H1 (cell line): ENCODE measurements around the gene GALR2. TPM values are rescaled to one million over a fixed set of nuclear protein-coding genes. Genes with fewer than 3 reads are reported as not detected.

ENCODE experiments used
- CTCF ChIA-PET: fragments of 300-600 bp; sonication (Branson Sonifier 250); formaldehyde crosslinking; loops from one replicate; lab custom pipeline; 2021; ENCODE audit not compliant: partially characterized antibody; lab: Charles Lee
- POLR2A ChIA-PET: fragments of 300-600 bp; sonication (Branson Sonifier 250); formaldehyde crosslinking; loops from one replicate; lab custom pipeline; 2021; ENCODE audit warnings: inconsistent platforms; ENCODE audit not compliant: partially characterized antibody; lab: Charles Lee
- DNase-seq, 2 experiments: peaks; one replicate each; pipeline versions ENCODE4 v3.0.0 to v3.0.0-alpha.2; 2010 to 2022; ENCODE audit warnings: low spot score in 2 of 2, low read depth in 1 of 2, mixed read lengths in 1 of 2
- FAIRE-seq: peaks from 2 replicates; lab custom pipeline; 2011; peaks lifted over from hg19 to GRCh38; lab: Jason Lieb, UNC
- H2AFZ ChIP-seq: 2 replicates; pipeline ENCODE4 v1.8.1; 2012; ENCODE audit warnings: low read length, inconsistent platforms
- H2AK5ac ChIP-seq: 2 replicates; pipeline ENCODE4 v1.6.1; 2013; ENCODE audit warnings: low read depth, low read length
- H2BK120ac ChIP-seq: replicated peaks from 2 replicates; pipeline ENCODE3; 2013; ENCODE audit warnings: low read depth, low read length, inconsistent platforms
- H2BK12ac ChIP-seq: 2 replicates; pipeline ENCODE4 v1.6.1; 2013; ENCODE audit warnings: low read depth, low read length
- H2BK15ac ChIP-seq: 2 replicates; pipeline ENCODE4 v1.6.1; 2013; ENCODE audit warnings: low read length
- H2BK20ac ChIP-seq: 2 replicates; pipeline ENCODE4 v1.6.1; 2013; ENCODE audit warnings: low read length
- H2BK5ac ChIP-seq: 2 replicates; pipeline ENCODE4 v1.6.1; 2013; ENCODE audit warnings: low read depth, low read length
- H3K14ac ChIP-seq: 2 replicates; pipeline ENCODE4 v1.6.1; 2013; ENCODE audit warnings: inconsistent platforms; ENCODE audit not compliant: insufficient read length
- H3K18ac ChIP-seq: 2 replicates; pipeline ENCODE4 v1.6.1; 2013; ENCODE audit warnings: low read length; ENCODE audit errors: extremely low read depth
- H3K23ac ChIP-seq: 2 replicates; pipeline ENCODE4 v1.6.1; 2013; ENCODE audit warnings: inconsistent platforms; ENCODE audit not compliant: insufficient read length
- H3K23me2 ChIP-seq: 2 replicates; pipeline ENCODE4 v1.6.1; 2013; ENCODE audit warnings: low read depth, low read length
- H3K27ac ChIP-seq: 2 replicates; pipeline ENCODE4 v1.6.1; 2011; ENCODE audit warnings: low read depth, low read length, inconsistent platforms
- H3K27me3 ChIP-seq, 4 experiments: replicated peaks in 1 of 4; 1 replicate in 1 of 4; 2 replicates in 3 of 4; pipeline versions ENCODE4 v1.6.1 to v1.8.1; 2011 to 2013; ENCODE audit warnings: low read length in 3 of 4, mild to moderate bottlenecking in 3 of 4, inconsistent platforms in 2 of 4, mixed read lengths in 2 of 4, moderate library complexity in 1 of 4; ENCODE audit not compliant: control insufficient read depth in 3 of 4, insufficient read depth in 3 of 4; ENCODE audit errors: extremely low read depth in 1 of 4
- H3K36me3 ChIP-seq, 4 experiments: 2 replicates each; pipeline versions ENCODE4 v1.6.1 to v1.8.1; 2011 to 2013; ENCODE audit warnings: mild to moderate bottlenecking in 4 of 4, low read length in 3 of 4, moderate library complexity in 2 of 4, control low read depth in 1 of 4, inconsistent platforms in 1 of 4; ENCODE audit not compliant: insufficient read depth in 4 of 4, control insufficient read depth in 2 of 4
- H3K4ac ChIP-seq: replicated peaks from 2 replicates; pipeline ENCODE3; 2013; ENCODE audit warnings: low read length, low read depth, mixed read lengths, inconsistent platforms; ENCODE audit not compliant: insufficient read length
- H3K4me1 ChIP-seq, 4 experiments: replicated peaks in 1 of 4; 1 replicate in 1 of 4; 2 replicates in 3 of 4; pipeline versions ENCODE4 v1.6.1 to v1.8.1; 2011 to 2013; ENCODE audit warnings: low read length in 3 of 4, inconsistent platforms in 2 of 4, mixed read lengths in 1 of 4; ENCODE audit not compliant: insufficient read depth in 4 of 4, control insufficient read depth in 3 of 4
- H3K4me2 ChIP-seq, 2 experiments: 2 replicates each; pipeline versions ENCODE4 v1.6.1 to v1.8.1; 2011 to 2013; ENCODE audit warnings: low read depth in 2 of 2, low read length in 2 of 2, control low read depth in 1 of 2, inconsistent platforms in 1 of 2, mild to moderate bottlenecking in 1 of 2; ENCODE audit not compliant: insufficient read depth in 1 of 2
- H3K4me3 ChIP-seq, 4 experiments: fragments of 200-600, 300-600 bp in 1 of 4; sonication (generic), shearing (Covaris generic), sonication (Bioruptor Twin) in 1 of 4; 2 replicates each; pipeline versions ENCODE4 v1.5.1 to v1.8.1; 2011 to 2016; ENCODE audit warnings: low read length in 4 of 4, low read depth in 3 of 4, control low read depth in 2 of 4, inconsistent platforms in 2 of 4, mild to moderate bottlenecking in 2 of 4, mixed read lengths in 1 of 4, moderate library complexity in 1 of 4; ENCODE audit not compliant: insufficient read depth in 2 of 4; ENCODE audit errors: extremely low read depth in 1 of 4
- H3K56ac ChIP-seq: replicated peaks from 2 replicates; pipeline ENCODE3; 2013; ENCODE audit warnings: low read depth, mild to moderate bottlenecking, mixed read lengths, low read length, inconsistent platforms; ENCODE audit not compliant: insufficient read length
- H3K79me1 ChIP-seq: 2 replicates; pipeline ENCODE4 v1.6.1; 2013; ENCODE audit warnings: low read depth, low read length, control low read depth
- H3K79me2 ChIP-seq, 2 experiments: 2 replicates each; pipeline versions ENCODE4 v1.6.1 to v1.8.1; 2012 to 2013; ENCODE audit warnings: low read length in 2 of 2, mild to moderate bottlenecking in 2 of 2, inconsistent platforms in 1 of 2; ENCODE audit not compliant: insufficient read depth in 2 of 2, control insufficient read depth in 1 of 2
- H3K9ac ChIP-seq, 4 experiments: replicated peaks in 1 of 4; 1 replicate in 1 of 4; 2 replicates in 3 of 4; pipeline versions ENCODE4 v1.6.1 to v1.8.1; 2011 to 2013; ENCODE audit warnings: low read depth in 3 of 4, low read length in 3 of 4, control low read depth in 2 of 4, mild to moderate bottlenecking in 2 of 4, moderate library complexity in 2 of 4, inconsistent platforms in 1 of 4; ENCODE audit errors: extremely low read depth in 1 of 4
- H3K9me3 ChIP-seq, 2 experiments: 2 replicates each; pipeline versions ENCODE4 v1.6.1 to v1.8.1; 2012 to 2013; ENCODE audit warnings: mild to moderate bottlenecking in 2 of 2, moderate library complexity in 2 of 2, control low read depth in 1 of 2, inconsistent platforms in 1 of 2, low read depth in 1 of 2, low read length in 1 of 2, mixed read lengths in 1 of 2; ENCODE audit not compliant: insufficient read depth in 2 of 2
- H4K20me1 ChIP-seq, 2 experiments: replicated peaks in 1 of 2; 2 replicates each; pipeline versions ENCODE3 to v1.8.1; 2011 to 2013; ENCODE audit warnings: inconsistent platforms in 2 of 2, low read length in 2 of 2, mild to moderate bottlenecking in 1 of 2; ENCODE audit not compliant: insufficient read depth in 2 of 2, control insufficient read depth in 1 of 2
- H4K5ac ChIP-seq: 2 replicates; pipeline ENCODE4 v1.6.1; 2013; ENCODE audit warnings: low read length, low read depth, mixed read lengths, inconsistent platforms; ENCODE audit not compliant: insufficient read length
- H4K8ac ChIP-seq: 2 replicates; pipeline ENCODE4 v1.8.0; 2013; ENCODE audit warnings: mild to moderate bottlenecking, moderate library complexity, low read length, inconsistent platforms; ENCODE audit not compliant: insufficient read depth; ENCODE audit errors: extremely low read depth
- H4K91ac ChIP-seq: replicated peaks from 2 replicates; pipeline ENCODE3; 2013; ENCODE audit warnings: low read length, mixed read lengths, inconsistent platforms; ENCODE audit not compliant: insufficient read length
- JUN ChIP-seq: IDR thresholded peaks from 2 replicates; pipeline ENCODE4 v1.6.1; 2011; ENCODE audit warnings: low read depth, mild to moderate bottlenecking, improper control_type of control experiment, low read length
- SAP30 ChIP-seq: fragments of 300-600 bp; sonication (generic); IDR thresholded peaks from 2 replicates; pipeline ENCODE4 v1.7.1; 2012; ENCODE audit warnings: low read length, moderate library complexity, mild to moderate bottlenecking, inconsistent platforms; ENCODE audit not compliant: insufficient read depth, insufficient replicate concordance
- WGBS, 2 experiments: shearing (Covaris generic) in 1 of 2; methylation state at CpG; one replicate each; pipeline versions ENCODE4 v1.1.6 to v1.1.7; 2013 to 2015; ENCODE audit warnings: low lambda C conversion rate in 2 of 2, mixed read lengths in 2 of 2, inconsistent platforms in 1 of 2, low coverage in 1 of 2, missing lambda C conversion rate in 1 of 2; ENCODE audit not compliant: insufficient replicate concordance in 2 of 2, insufficient coverage in 1 of 2, insufficient read length in 1 of 2; ENCODE audit errors: extremely low coverage in 1 of 2, missing lambda C conversion rate in 1 of 2; 5-methylcytosine and 5-hydroxymethylcytosine counted together
- polyA plus RNA-seq, 7 experiments: library from polyadenylated mRNA; depleted of rRNA in 3 of 7; stranded (reverse) in 5 of 7; unstranded in 2 of 7; fragments of >200 nt in 5 of 7; fragments of 200-250 nt in 2 of 7; gene quantifications; 1 replicate in 5 of 7; 2 replicates in 1 of 7; 4 replicates in 1 of 7; pipeline versions ENCODE4 v1.2.1 to v1.2.3, GENCODE V29; 2011 to 2013; ENCODE audit warnings: missing spikeins in 2 of 7, mixed read lengths in 2 of 7
- total RNA-seq: library from RNA; stranded (reverse); fragmentation: NEBNext Ultra II Directional; extraction: Animal tissue kit (Norgen Biotek cat#: 25700); gene quantifications from 2 replicates; pipeline ENCODE4 v1.2.1, GENCODE V29; 2021

GALR2 gene
- total and polyA plus RNA-seq, 2 of the 8 experiments (the other 6 are each of a cell fraction or from before 2014, with no cell fraction given) = 0.86 to 2.2 TPM

DNA sequence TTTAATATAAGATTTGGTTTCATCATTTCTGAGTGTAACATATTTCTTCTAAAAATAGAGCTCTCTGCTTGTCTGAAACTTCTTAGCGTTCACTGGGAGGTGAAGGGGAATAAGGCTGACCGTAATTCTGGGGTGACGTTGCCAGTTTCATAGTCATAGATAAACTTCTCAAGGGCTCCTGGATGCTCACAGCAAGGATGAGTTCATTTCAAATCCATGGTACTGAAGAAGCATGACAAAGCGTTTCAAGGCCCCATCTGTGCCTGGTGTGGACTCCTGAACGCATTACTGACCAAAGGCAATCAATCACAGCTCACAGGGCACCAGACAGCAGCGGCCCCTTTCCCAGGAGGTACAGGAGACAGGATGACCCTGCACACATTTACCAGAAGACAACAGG is 35.5 kb upstream of the GALR2 start:
- Histone ChIP-seq H4K20me1 (peaks cover 0 to 5% of the 10 kb centered on the region in 2 experiments), H3K27me3 (no peaks in the 10 kb centered on the region), H3K79me1 (no peaks in the 10 kb centered on the region), H2AFZ (no peak overlapping the region), H4K5ac (no peak overlapping the region), H3K56ac (no peak overlapping the region), H3K9ac (no peak overlapping the region), H3K14ac (no peak overlapping the region), H3K23ac (no peak overlapping the region), H3K18ac (no peak overlapping the region), H3K4me3 (no peak overlapping the region), H2BK20ac (no peak overlapping the region), H3K23me2 (no peaks in the 10 kb centered on the region), H3K27ac (no peak overlapping the region), H2BK120ac (no peak overlapping the region), H4K8ac (no peak overlapping the region), H2BK12ac (no peak overlapping the region), H2BK5ac (no peak overlapping the region), H4K91ac (no peak overlapping the region), H3K4me1 (peaks cover 0 to 20% (median 8%) of the 10 kb centered on the region in 4 experiments; a peak in 6 of 7 replicates), H3K4ac (no peak overlapping the region), H2BK15ac (no peak overlapping the region), H3K36me3 (peaks cover 26 to 51% (median 41%) of the 10 kb centered on the region in 4 experiments), H3K9me3 (no peaks in the 10 kb centered on the region), H3K79me2 (no peaks in the 10 kb centered on the region), H3K4me2 (no peak overlapping the region), H2AK5ac (no peak overlapping the region)
- POLR2A ChIA-PET = no interaction called here
- FAIRE-seq (no peak), DNase-seq (no peak)
- TF ChIP-seq JUN = no peak
- no peak for TF ChIP-seq SAP30
- WGBS, 2 experiments = 94% methylated on average over 6 of the region's 6 CpGs; no CpG with 5 or more reads in 1 of the 2 experiments
- CTCF ChIA-PET = interaction anchor here (2.5 to 2.9 kb wide), 2 partner anchors 14 to 25 kb away, joined by 5 to 18 read pairs; no protein-coding TSS in a partner anchor
